ENCODE data around the gene PRUNE2. TPM values are rescaled to one million over a fixed set of nuclear protein-coding genes. Genes with fewer than 3 reads are reported as not detected.
"Not testable (repeated sequence)": the region's sequence is repeated elsewhere in the genome, so short reads cannot be mapped to it uniquely, and the experiment has no call there.

The PRUNE2 gene
- total RNA-seq, 2 experiments from 2014 or later, result 0.38 to 0.72 TPM

DNA sequence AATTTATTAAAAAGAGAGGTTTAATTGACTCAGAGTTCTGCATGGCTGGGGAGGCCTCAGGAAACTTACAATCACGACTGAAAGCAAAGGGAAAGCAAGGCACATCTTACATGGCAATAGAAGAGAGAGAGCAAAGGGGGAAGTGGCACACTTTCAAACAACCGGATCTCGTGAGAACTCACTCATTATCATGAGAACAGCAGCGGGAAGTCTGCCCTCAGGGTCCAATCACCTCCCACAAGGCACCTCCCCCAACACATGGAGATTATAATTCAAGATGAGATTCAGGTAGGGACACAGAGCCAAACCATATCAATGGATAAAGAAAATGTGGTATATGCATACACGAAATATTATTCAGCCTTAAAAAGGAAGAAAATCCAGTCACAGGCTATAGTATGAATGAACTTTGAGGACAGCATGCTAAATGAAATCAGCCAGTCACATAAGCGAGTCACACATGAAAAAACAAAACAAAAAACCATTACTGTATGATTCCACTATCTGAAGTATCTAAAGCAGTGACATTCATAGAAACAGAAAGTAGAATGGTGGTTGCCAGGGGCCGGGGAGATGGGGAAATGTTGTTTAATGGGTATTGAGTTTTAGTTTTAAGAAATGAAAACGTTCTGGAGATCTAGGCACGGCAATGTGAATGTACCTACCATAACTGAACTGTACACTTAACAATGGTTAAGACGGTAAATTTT, 225.0 kb downstream of the PRUNE2 start:
- Mint-ChIP-seq H3K4me3 (no peak overlapping the region), H3K27me3 (no peaks in the 10 kb centered on the region), H3K4me1 (ENCODE audit: low read depth) (peaks cover 8% of the 10 kb centered on the region), H3K9me3 (no peaks in the 10 kb centered on the region), H3K27ac (no peak overlapping the region), H3K36me3 (ENCODE audit: low read depth) (no peaks in the 10 kb centered on the region)
- TF ChIP-seq, protein P1, sequence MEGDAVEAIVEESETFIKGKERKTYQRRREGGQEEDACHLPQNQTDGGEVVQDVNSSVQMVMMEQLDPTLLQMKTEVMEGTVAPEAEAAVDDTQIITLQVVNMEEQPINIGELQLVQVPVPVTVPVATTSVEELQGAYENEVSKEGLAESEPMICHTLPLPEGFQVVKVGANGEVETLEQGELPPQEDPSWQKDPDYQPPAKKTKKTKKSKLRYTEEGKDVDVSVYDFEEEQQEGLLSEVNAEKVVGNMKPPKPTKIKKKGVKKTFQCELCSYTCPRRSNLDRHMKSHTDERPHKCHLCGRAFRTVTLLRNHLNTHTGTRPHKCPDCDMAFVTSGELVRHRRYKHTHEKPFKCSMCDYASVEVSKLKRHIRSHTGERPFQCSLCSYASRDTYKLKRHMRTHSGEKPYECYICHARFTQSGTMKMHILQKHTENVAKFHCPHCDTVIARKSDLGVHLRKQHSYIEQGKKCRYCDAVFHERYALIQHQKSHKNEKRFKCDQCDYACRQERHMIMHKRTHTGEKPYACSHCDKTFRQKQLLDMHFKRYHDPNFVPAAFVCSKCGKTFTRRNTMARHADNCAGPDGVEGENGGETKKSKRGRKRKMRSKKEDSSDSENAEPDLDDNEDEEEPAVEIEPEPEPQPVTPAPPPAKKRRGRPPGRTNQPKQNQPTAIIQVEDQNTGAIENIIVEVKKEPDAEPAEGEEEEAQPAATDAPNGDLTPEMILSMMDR (IDR thresholded peaks at IDR 0.05), result no peak
- intact Hi-C loops (cut with micrococcal nuclease), result no loop called here
- POLR2A ChIA-PET, result no interaction called here
- ATAC-seq (peak; percentile 71), DNase-seq (peak; percentile 52)
- CTCF ChIA-PET, result no interaction called here

GRCh38 chr9:76677481-76678055, 228.3 kb downstream of the PRUNE2 start:
- H3K4me3 Mint-ChIP-seq, result no peak overlapping the region
- H3K4me1 Mint-ChIP-seq (ENCODE audit: low read depth), result peaks cover 8% of the 10 kb centered on the region
- POLR2A ChIA-PET, result no interaction called here
- DNase-seq (no peak), ATAC-seq (no peak)
- no peaks in the 10 kb centered on the region for H3K9me3 Mint-ChIP-seq
- TF ChIP-seq, protein P1 (IDR thresholded peaks at IDR 0.05), result no peak
- H3K36me3 Mint-ChIP-seq (ENCODE audit: low read depth), result no peaks in the 10 kb centered on the region
- CTCF ChIA-PET, result no interaction called here
- H3K27ac Mint-ChIP-seq, result no peak overlapping the region
- H3K27me3 Mint-ChIP-seq, result no peaks in the 10 kb centered on the region
- intact Hi-C loops (cut with micrococcal nuclease), result no loop called here

GRCh38 chr9:76676857-76677256, 229.1 kb downstream of the PRUNE2 start:
- peaks cover 8% of the 10 kb centered on the region for H3K4me1 Mint-ChIP-seq (ENCODE audit: low read depth)
- H3K4me3 Mint-ChIP-seq, result no peak overlapping the region
- DNase-seq (no peak), ATAC-seq (no peak)
- no peaks in the 10 kb centered on the region for H3K9me3 Mint-ChIP-seq
- H3K36me3 Mint-ChIP-seq (ENCODE audit: low read depth), result no peaks in the 10 kb centered on the region
- H3K27me3 Mint-ChIP-seq, result no peaks in the 10 kb centered on the region
- POLR2A ChIA-PET, result no interaction called here
- intact Hi-C loops (cut with micrococcal nuclease), result no loop called here
- TF ChIP-seq, protein P1 (IDR thresholded peaks at IDR 0.05), result no peak
- H3K27ac Mint-ChIP-seq, result no peak overlapping the region
- CTCF ChIA-PET, result no interaction called here

DNA sequence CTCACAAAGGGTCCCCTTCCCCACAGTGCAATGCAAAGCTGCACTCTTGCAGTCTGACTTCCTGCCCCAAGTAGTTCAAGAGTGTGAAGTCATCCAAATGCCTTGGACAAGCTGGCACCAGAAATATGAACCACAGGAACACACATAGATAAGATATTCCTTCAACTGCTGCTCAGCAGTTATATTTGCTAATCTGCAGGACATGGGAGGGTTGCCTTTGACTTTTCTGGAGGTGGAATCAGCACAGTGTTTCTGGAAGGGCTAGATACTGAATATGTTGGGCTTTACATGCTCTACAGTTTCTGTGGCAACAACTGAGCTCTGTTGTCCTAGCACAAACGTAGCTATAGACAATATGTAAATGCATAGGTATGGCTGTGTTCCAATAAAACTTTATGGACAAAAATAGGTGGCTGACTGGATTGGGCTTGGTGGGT, 238.4 kb downstream of the PRUNE2 start:
- POLR2A ChIA-PET, result interaction anchor here (0.7 kb wide), 1 partner anchor 450 kb away, joined by 3 read pairs; no protein-coding TSS in a partner anchor
- Mint-ChIP-seq H3K27ac (no peak overlapping the region), H3K27me3 (peaks cover 2% of the 10 kb centered on the region)

GRCh38 chr9:76665966-76666365, 239.9 kb downstream of the PRUNE2 start:
- H3K4me1 Mint-ChIP-seq (ENCODE audit: low read depth); H3K4me3 Mint-ChIP-seq; H3K9me3 Mint-ChIP-seq; H3K36me3 Mint-ChIP-seq (ENCODE audit: low read depth); ATAC-seq; H3K27ac Mint-ChIP-seq; intact Hi-C loops (cut with micrococcal nuclease); POLR2A ChIA-PET; H3K27me3 Mint-ChIP-seq: not testable (repeated sequence)
- DNase-seq, result peak; percentile 35
- CTCF ChIA-PET, result interaction anchor here (0.7 kb wide), 1 partner anchor 222 kb away, joined by 3 read pairs; no protein-coding TSS in a partner anchor

More for the DNA sequence above, 238.4 kb downstream of the PRUNE2 start:
- peaks cover 3% of the 10 kb centered on the region for H3K4me1 Mint-ChIP-seq (ENCODE audit: low read depth)
- ATAC-seq (no peak), DNase-seq (no peak)
- TF ChIP-seq, protein P1 (IDR thresholded peaks at IDR 0.05), result no peak
- H3K4me3 Mint-ChIP-seq, result no peak overlapping the region
- H3K36me3 Mint-ChIP-seq (ENCODE audit: low read depth), result no peaks in the 10 kb centered on the region
- intact Hi-C loops (cut with micrococcal nuclease), result no loop called here
- CTCF ChIA-PET, result interaction anchor here (0.7 to 2.1 kb wide), 4 partner anchors 9 to 37 kb away, joined by 3 to 9 read pairs (median 6); no protein-coding TSS in a partner anchor
- no peaks in the 10 kb centered on the region for H3K9me3 Mint-ChIP-seq

Data from activated CD8-positive, alpha-beta T cell treated with anti-CD3 and anti-CD28 coated beads for 36 hours (primary cell).